ENCODE measurements around the gene SEMA6B.

- TF ChIP-seq, protein P1, sequence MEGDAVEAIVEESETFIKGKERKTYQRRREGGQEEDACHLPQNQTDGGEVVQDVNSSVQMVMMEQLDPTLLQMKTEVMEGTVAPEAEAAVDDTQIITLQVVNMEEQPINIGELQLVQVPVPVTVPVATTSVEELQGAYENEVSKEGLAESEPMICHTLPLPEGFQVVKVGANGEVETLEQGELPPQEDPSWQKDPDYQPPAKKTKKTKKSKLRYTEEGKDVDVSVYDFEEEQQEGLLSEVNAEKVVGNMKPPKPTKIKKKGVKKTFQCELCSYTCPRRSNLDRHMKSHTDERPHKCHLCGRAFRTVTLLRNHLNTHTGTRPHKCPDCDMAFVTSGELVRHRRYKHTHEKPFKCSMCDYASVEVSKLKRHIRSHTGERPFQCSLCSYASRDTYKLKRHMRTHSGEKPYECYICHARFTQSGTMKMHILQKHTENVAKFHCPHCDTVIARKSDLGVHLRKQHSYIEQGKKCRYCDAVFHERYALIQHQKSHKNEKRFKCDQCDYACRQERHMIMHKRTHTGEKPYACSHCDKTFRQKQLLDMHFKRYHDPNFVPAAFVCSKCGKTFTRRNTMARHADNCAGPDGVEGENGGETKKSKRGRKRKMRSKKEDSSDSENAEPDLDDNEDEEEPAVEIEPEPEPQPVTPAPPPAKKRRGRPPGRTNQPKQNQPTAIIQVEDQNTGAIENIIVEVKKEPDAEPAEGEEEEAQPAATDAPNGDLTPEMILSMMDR (IDR thresholded peaks at IDR 0.05) = no peak
- TF ChIP-seq POLR2AphosphoS5 (IDR thresholded peaks at IDR 0.05; ENCODE audit: low read depth, low read length) = no peak
- TF ChIP-seq TCF7L2 (IDR thresholded peaks at IDR 0.05; ENCODE audit: low read depth, low read length) = no peak
- no peak for TF ChIP-seq SIN3A (IDR thresholded peaks at IDR 0.05; ENCODE audit: borderline replicate concordance, insufficient read depth, low read depth, low read length)
These were observed 53.7 kb downstream of the SEMA6B start for GRCh38 chr19:4505570-4506448.

Measured in Panc1 (cell line).